NB4 (cell line): ENCODE data around the gene MAP3K5.

Source experiments
- CTCF ChIP-seq: IDR thresholded peaks from one replicate; pipeline ENCODE4 v1.5.1; 2012; ENCODE audit warnings: low read depth, low read length
- MAX ChIP-seq: IDR thresholded peaks from 2 replicates; pipeline ENCODE4 v1.6.1; 2011; ENCODE audit warnings: low read depth, low read length
- MYC ChIP-seq: IDR thresholded peaks from 2 replicates; pipeline ENCODE4 v1.6.1; 2011; ENCODE audit warnings: low read depth, low read length
- POLR2A ChIP-seq: IDR thresholded peaks from 2 replicates; pipeline ENCODE4 v1.6.1; 2011; ENCODE audit warnings: mild to moderate bottlenecking; ENCODE audit not compliant: insufficient read length; ENCODE audit errors: extremely low read depth

GRCh38 chr6:136539967-136540652 is 252.2 kb downstream of the MAP3K5 start:
- no peak for TF ChIP-seq CTCF
- no peak for TF ChIP-seq MYC
- TF ChIP-seq POLR2A, result no peak
- TF ChIP-seq MAX, result no peak
